HCT116 (cell line): ENCODE data around the gene PCNX1. TPM values are rescaled to one million over a fixed set of nuclear protein-coding genes. Genes with fewer than 3 reads are reported as not detected.

Source experiments
- ATAC-seq: fragments of 200-7000 bp; cut with Tn5 transposase; 2 replicates; pipeline ENCODE4 v1.9.1; 2020; ENCODE audit warnings: mild to moderate bottlenecking, moderate library complexity
- BruUV-seq: library from RNA; stranded (reverse); fragments of 400-500 nt; replicated peaks from 2 replicates; lab custom pipeline; 2021; lab: Mats Ljungman, UMichigan
- CTCF ChIA-PET: fragments of 300-600 bp; sonication (Branson Sonifier 250); formaldehyde crosslinking; loops from one replicate; lab custom pipeline; 2021; ENCODE audit warnings: antibody characterized with exemption; lab: Charles Lee
- POLR2A ChIA-PET: fragments of 300-600, 350-600 bp; sonication (Branson Sonifier 250); formaldehyde crosslinking; loops from one replicate; lab custom pipeline; 2021; ENCODE audit warnings: antibody characterized with exemption; lab: Charles Lee
- RAD21 ChIA-PET, 2 experiments: fragments of 300-600 bp; sonication (Branson Sonifier 250); formaldehyde crosslinking; loops; one replicate each; lab custom pipeline; 2023; ENCODE audit warnings: low total read pairs in 2 of 2; ENCODE audit not compliant: uncharacterized antibody in 2 of 2, unreplicated experiment in 2 of 2, low non-redundant PET in 1 of 2; lab: Charles Lee
- DNase-seq: peaks from one replicate; pipeline ENCODE4 v3.0.0-alpha.2; 2010; ENCODE audit warnings: low read depth, low spot score
- H2AFZ ChIP-seq: fragments of 200-600 bp; shearing (Covaris generic), sonication (generic); 2 replicates; pipeline ENCODE4 v1.6.1; 2017; ENCODE audit warnings: low read depth, mixed run types, mixed read lengths, antibody characterized with exemption, low read length; ENCODE audit not compliant: poor library complexity, severe bottlenecking
- H3K27ac ChIP-seq: 2 replicates; pipeline ENCODE4 v1.5.1; 2012; ENCODE audit warnings: low read depth, low read length
- H3K27me3 ChIP-seq: fragments of 200-600 bp; sonication (generic); 2 replicates; pipeline ENCODE4 v1.6.1; 2016; ENCODE audit warnings: mixed run types, low read length, mixed read lengths; ENCODE audit not compliant: insufficient read depth
- H3K36me3 ChIP-seq, 2 experiments: fragments of 200-500 bp in 1 of 2; fragments of 200-600 bp in 1 of 2; sonication (Bioruptor generic) in 1 of 2; sonication (generic) in 1 of 2; 2 replicates each; pipeline versions ENCODE4 v1.5.1 to v1.6.1; 2014 to 2016; ENCODE audit warnings: low read length in 2 of 2, inconsistent platforms in 1 of 2, mixed read lengths in 1 of 2, mixed run types in 1 of 2; ENCODE audit not compliant: insufficient read depth in 2 of 2, control insufficient read depth in 1 of 2
- H3K4me1 ChIP-seq, 2 experiments: fragments of 200-600 bp in 1 of 2; sonication (generic) in 1 of 2; 2 replicates each; pipeline versions ENCODE4 v1.5.1 to v1.6.1; 2012 to 2017; ENCODE audit warnings: low read length in 2 of 2, inconsistent platforms in 1 of 2, mild to moderate bottlenecking in 1 of 2, mixed read lengths in 1 of 2, mixed run types in 1 of 2, moderate library complexity in 1 of 2; ENCODE audit not compliant: insufficient read depth in 2 of 2, control insufficient read depth in 1 of 2
- H3K4me2 ChIP-seq: fragments of 200-600 bp; sonication (generic); 2 replicates; pipeline ENCODE4 v1.6.1; 2017; ENCODE audit warnings: mixed run types, low read length, mixed read lengths
- H3K4me3 ChIP-seq, 2 experiments: fragments of 200-600 bp in 1 of 2; sonication (generic) in 1 of 2; replicated peaks in 1 of 2; 2 replicates each; pipeline ENCODE4 v1.5.1; 2011 to 2016; ENCODE audit warnings: low read length in 2 of 2, control low read depth in 1 of 2, low read depth in 1 of 2, mild to moderate bottlenecking in 1 of 2, mixed read lengths in 1 of 2, mixed run types in 1 of 2
- H3K79me2 ChIP-seq: fragments of 200-600 bp; sonication (generic); 2 replicates; pipeline ENCODE4 v1.6.1; 2017; ENCODE audit warnings: mild to moderate bottlenecking, mixed run types, low read length, moderate library complexity, mixed read lengths; ENCODE audit not compliant: insufficient read depth
- H3K9ac ChIP-seq: fragments of 200-600 bp; sonication (generic); 2 replicates; pipeline ENCODE4 v1.6.1; 2016; ENCODE audit warnings: low read length, mixed read lengths
- H3K9me2 ChIP-seq: fragments of 200-600 bp; sonication (generic), shearing (Covaris generic); 2 replicates; pipeline ENCODE4 v1.6.1; 2017; ENCODE audit warnings: mixed run types, mild to moderate bottlenecking, moderate library complexity; ENCODE audit not compliant: insufficient read depth
- H3K9me3 ChIP-seq, 2 experiments: fragments of 200-500 bp in 1 of 2; fragments of 200-600 bp in 1 of 2; sonication (Bioruptor generic) in 1 of 2; sonication (generic) in 1 of 2; 2 replicates each; pipeline ENCODE4 v1.6.1; 2014 to 2017; ENCODE audit warnings: low read length in 2 of 2, mixed read lengths in 2 of 2, inconsistent platforms in 1 of 2, low read depth in 1 of 2, mild to moderate bottlenecking in 1 of 2, mixed run types in 1 of 2, moderate library complexity in 1 of 2; ENCODE audit not compliant: control insufficient read depth in 1 of 2, insufficient read depth in 1 of 2
- H4K20me1 ChIP-seq: fragments of 200-600 bp; sonication (generic), shearing (Covaris generic); 2 replicates; pipeline ENCODE4 v1.6.1; 2017; ENCODE audit warnings: mixed run types, mild to moderate bottlenecking, moderate library complexity; ENCODE audit not compliant: insufficient read depth
- ATF3 ChIP-seq: IDR thresholded peaks from 2 replicates; pipeline ENCODE4 v1.6.1; 2012
- CBX3 ChIP-seq: IDR thresholded peaks from 2 replicates; pipeline ENCODE4 v1.6.1; 2012; ENCODE audit warnings: low read depth
- EGR1 ChIP-seq: IDR thresholded peaks from 2 replicates; pipeline ENCODE4 v1.6.1; 2012; ENCODE audit warnings: low read depth
- ELF1 ChIP-seq: IDR thresholded peaks from 2 replicates; pipeline ENCODE4 v1.6.1; 2012; ENCODE audit warnings: low read depth, borderline replicate concordance
- EZH2 ChIP-seq: fragments of 200-600 bp; sonication (generic); IDR thresholded peaks from 2 replicates; pipeline ENCODE4 v1.6.1; 2017; ENCODE audit warnings: antibody characterized with exemption, mixed run types
- EZH2phosphoT487 ChIP-seq: fragments of 200-600 bp; IDR thresholded peaks from 2 replicates; pipeline ENCODE4 v1.6.1; 2018; ENCODE audit warnings: antibody characterized with exemption, borderline replicate concordance
- FOSL1 ChIP-seq: IDR thresholded peaks from 2 replicates; pipeline ENCODE4 v1.6.1; 2012; ENCODE audit warnings: low read depth
- JUND ChIP-seq: IDR thresholded peaks from 2 replicates; pipeline ENCODE4 v1.6.1; 2012
- MAX ChIP-seq: IDR thresholded peaks from 2 replicates; pipeline ENCODE4 v1.6.1; 2012
- POLR2A ChIP-seq: IDR thresholded peaks from 2 replicates; pipeline ENCODE4 v1.7.0; 2011; ENCODE audit warnings: borderline replicate concordance; ENCODE audit not compliant: insufficient read depth, insufficient read length; ENCODE audit errors: extremely low read depth
- POLR2AphosphoS5 ChIP-seq: IDR thresholded peaks from 2 replicates; pipeline ENCODE4 v1.6.1; 2011; ENCODE audit warnings: mild to moderate bottlenecking, low read depth, low read length, moderate library complexity
- RAD21 ChIP-seq: IDR thresholded peaks from 2 replicates; pipeline ENCODE4 v1.6.1; 2012; ENCODE audit warnings: low read depth, mild to moderate bottlenecking
- SIN3A ChIP-seq: IDR thresholded peaks from 2 replicates; pipeline ENCODE4 v1.6.1; 2012; ENCODE audit warnings: low read depth
- SP1 ChIP-seq: IDR thresholded peaks from 2 replicates; pipeline ENCODE4 v1.6.1; 2012; ENCODE audit warnings: low read depth
- SRF ChIP-seq: IDR thresholded peaks from 2 replicates; pipeline ENCODE4 v1.6.1; 2012; ENCODE audit warnings: low read depth
- TCF7L2 ChIP-seq: IDR thresholded peaks from 2 replicates; pipeline ENCODE4 v1.7.0; 2011; ENCODE audit warnings: borderline replicate concordance, inconsistent platforms; ENCODE audit not compliant: insufficient read depth, insufficient read length; ENCODE audit errors: extremely low read depth
- YY1 ChIP-seq: IDR thresholded peaks from 2 replicates; pipeline ENCODE4 v1.6.1; 2011; ENCODE audit warnings: low read length, low read depth, moderate library complexity, mild to moderate bottlenecking; ENCODE audit not compliant: insufficient replicate concordance; ENCODE audit errors: extremely low read depth
- ZBTB33 ChIP-seq: IDR thresholded peaks from 2 replicates; pipeline ENCODE4 v1.6.1; 2011; ENCODE audit warnings: mild to moderate bottlenecking, low read length, moderate library complexity; ENCODE audit not compliant: insufficient replicate concordance; ENCODE audit errors: extremely low read depth
- ZFX ChIP-seq: fragments of 450-650 bp; IDR thresholded peaks from 2 replicates; pipeline ENCODE4 v1.6.1; 2017
- ZNF274 ChIP-seq: fragments of 200-500 bp; sonication (Bioruptor generic); IDR thresholded peaks from 2 replicates; pipeline ENCODE4 v1.6.1; 2014; ENCODE audit warnings: mild to moderate bottlenecking, low read depth, low read length, inconsistent platforms
- intact Hi-C: fragments of 100-400 bp; cut with micrococcal nuclease; formaldehyde crosslinking; loops from 2 replicates; pipeline ENCODE4 v1.10.0; 2022
- total RNA-seq: library from RNA; stranded (reverse); gene quantifications from one replicate; pipeline ENCODE4 v1.2.1, GENCODE V29; 2021; ENCODE audit not compliant: unreplicated experiment

The PCNX1 gene
- total RNA-seq, 1 experiment from 2014 or later, result 52.2 TPM

- Histone ChIP-seq H3K79me2 (peaks cover 11% of the 10 kb centered on the region; the same call in 1 of the 2 replicates), H3K4me2 (no peak overlapping the region), H4K20me1 (no peaks in the 10 kb centered on the region), H2AFZ (no peak overlapping the region), H3K27me3 (no peaks in the 10 kb centered on the region), H3K36me3 (no peaks in the 10 kb centered on the region), H3K9me2 (no peaks in the 10 kb centered on the region), H3K9me3 (no peaks in the 10 kb centered on the region), H3K4me1 (peaks cover 4 to 32% of the 10 kb centered on the region in 2 experiments; a peak in 3 of 4 replicates), H3K9ac (no peak overlapping the region), H3K4me3 (no peak overlapping the region), H3K27ac (no peak overlapping the region)
- no TSS peak for BruUV-seq
- DNase-seq, result no peak
- POLR2A ChIA-PET, result no interaction called here
- CTCF ChIA-PET, result no interaction called here
- intact Hi-C loops, result no loop called here
- no peak for TF ChIP-seq CBX3
- TF ChIP-seq EGR1, result no peak
- TF ChIP-seq SIN3A, result no peak
- TF ChIP-seq YY1, result no peak
- no peak for TF ChIP-seq SRF
- TF ChIP-seq ZFX, result no peak
- TF ChIP-seq ATF3, result no peak
- no peak for ATAC-seq
- RAD21 ChIA-PET, result no interaction called here
These were observed 95.9 kb downstream of the PCNX1 start for GRCh38 chr14:71003156-71003555.

- Histone ChIP-seq H3K27me3 (no peaks in the 10 kb centered on the region), H3K27ac (no peak overlapping the region), H3K4me1 (peaks cover 4 to 32% of the 10 kb centered on the region in 2 experiments; a peak in 3 of 4 replicates), H3K4me3 (no peak overlapping the region)
- RAD21 ChIA-PET, result no interaction called here
- TF ChIP-seq JUND, result no peak
- no peak for TF ChIP-seq FOSL1
- no peak for TF ChIP-seq ELF1
- TF ChIP-seq MAX, result no peak
- no peak for TF ChIP-seq TCF7L2
- TF ChIP-seq SP1, result no peak
- no peak for TF ChIP-seq POLR2AphosphoS5
- TF ChIP-seq ZNF274, result no peak
- TF ChIP-seq EZH2phosphoT487, result no peak
- no peak for TF ChIP-seq SRF
- no peak for TF ChIP-seq EGR1
- TF ChIP-seq RAD21, result no peak
- TF ChIP-seq POLR2A, result no peak
- no peak for TF ChIP-seq ZFX
- no peak for TF ChIP-seq EZH2
- TF ChIP-seq SIN3A, result no peak
- no peak for TF ChIP-seq ZBTB33
- TF ChIP-seq, all 23 proteins: peak for 0
- ChIA-PET POLR2A (no interaction called here), CTCF (no interaction called here)
- no peak overlapping the region for H3K9ac ChIP-seq
- peak overlapping the region; percentile 17; the same call in 1 of the 2 replicates for H3K4me2 ChIP-seq
- BruUV-seq, result no TSS peak
- peaks cover 7% of the 10 kb centered on the region; the same call in 1 of the 2 replicates for H3K79me2 ChIP-seq
- H4K20me1 ChIP-seq, result no peaks in the 10 kb centered on the region
- no peaks in the 10 kb centered on the region for H3K9me2 ChIP-seq
- DNase-seq, result no peak
- no peaks in the 10 kb centered on the region for H3K36me3 ChIP-seq
- H2AFZ ChIP-seq, result no peak overlapping the region
- H3K9me3 ChIP-seq, result no peaks in the 10 kb centered on the region
- intact Hi-C loops, result no loop called here
- no peak for ATAC-seq
These were observed 97.2 kb downstream of the PCNX1 start for GRCh38 chr14:71004481-71004880.
